MCF 10A (cell line): Measurements from ENCODE around the gene MEIS3. TPM values are rescaled to one million over a fixed set of nuclear protein-coding genes. Genes with fewer than 3 reads are reported as not detected.
A peak's percentile ranks its signal among the peaks of the same experiment; 100 is the strongest.

ENCODE experiments used
- BruUV-seq: library from RNA; stranded (reverse); fragments of 400-500 nt; replicated peaks from 2 replicates; lab custom pipeline; 2021; lab: Mats Ljungman, UMichigan
- CTCF ChIA-PET: fragments of 300-600 bp; sonication (Branson Sonifier 250); formaldehyde crosslinking; extraction: SDS; loops from one replicate; lab custom pipeline; 2021; ENCODE audit warnings: antibody characterized with exemption, inconsistent platforms; lab: Yijun Ruan, JAX
- POLR2A ChIA-PET: fragments of 300-600, 350-650 bp; sonication (Branson Sonifier 250); formaldehyde crosslinking; extraction: SDS; loops from one replicate; lab custom pipeline; 2020; ENCODE audit warnings: antibody characterized with exemption, inconsistent platforms; lab: Yijun Ruan, JAX
- DNase-seq: peaks from one replicate; pipeline ENCODE4 v3.0.0-alpha.2; 2018; ENCODE audit not compliant: unreplicated experiment
- H3K27ac Mint-ChIP-seq: one replicate; pipeline ENCODE4 v1.8.0; 2022; ENCODE audit warnings: mild to moderate bottlenecking, low read depth, mixed read lengths; ENCODE audit not compliant: unreplicated experiment
- H3K27me3 Mint-ChIP-seq: one replicate; pipeline ENCODE4 v1.8.0; 2022; ENCODE audit warnings: mixed read lengths; ENCODE audit not compliant: insufficient read depth, unreplicated experiment
- H3K36me3 Mint-ChIP-seq: one replicate; pipeline ENCODE4 v1.8.0; 2022; ENCODE audit warnings: mild to moderate bottlenecking, moderate library complexity, mixed read lengths; ENCODE audit not compliant: insufficient read depth, unreplicated experiment
- H3K4me1 Mint-ChIP-seq: one replicate; pipeline ENCODE4 v1.8.0; 2022; ENCODE audit warnings: mixed read lengths; ENCODE audit not compliant: insufficient read depth, unreplicated experiment
- H3K4me3 Mint-ChIP-seq: one replicate; pipeline ENCODE4 v1.8.0; 2022; ENCODE audit warnings: mild to moderate bottlenecking, moderate library complexity, mixed read lengths; ENCODE audit not compliant: unreplicated experiment
- H3K9me3 Mint-ChIP-seq: one replicate; pipeline ENCODE4 v1.8.0; 2022; ENCODE audit warnings: mixed read lengths; ENCODE audit not compliant: unreplicated experiment
- intact Hi-C: fragments of 100-400 bp; cut with micrococcal nuclease; formaldehyde crosslinking; loops from 2 replicates; pipeline ENCODE4 v1.14.1; 2022
- total RNA-seq: library from RNA; stranded (reverse); gene quantifications from 2 replicates; pipeline ENCODE4 v1.2.3, GENCODE V29; 2022
- TF ChIP-seq, protein P1 (sequence below): fragments of 200-600 bp; IDR thresholded peaks from one replicate; pipeline ENCODE4 v1.8.0; 2022; ENCODE audit warnings: antibody characterized with exemption, mild to moderate bottlenecking; ENCODE audit not compliant: unreplicated experiment

The MEIS3 gene
- total RNA-seq, 1 experiment from 2014 or later, result 6.6 TPM

DNA sequence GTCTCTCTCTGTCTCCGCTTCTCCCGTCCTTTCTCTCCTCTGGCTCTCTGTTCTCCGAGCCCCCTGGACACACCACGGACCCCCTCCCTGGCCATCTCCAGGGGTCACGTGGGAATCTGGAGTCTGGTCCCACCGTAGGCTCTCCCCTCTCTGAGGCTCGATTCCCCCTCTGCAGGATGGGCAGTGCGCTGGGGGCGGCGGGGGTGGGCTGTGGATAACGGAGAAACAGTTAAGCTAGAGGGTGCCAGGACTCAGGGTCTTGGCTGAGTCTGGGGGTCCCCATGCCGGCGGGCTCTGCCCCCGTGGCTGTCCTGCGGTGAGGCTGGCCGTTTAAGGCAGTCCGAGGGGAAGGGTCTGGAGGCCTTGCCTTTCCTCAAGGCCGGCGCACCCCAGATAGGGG, 462 bp upstream of the MEIS3 start:
- BruUV-seq, result no TSS peak
- ChIA-PET POLR2A (no interaction called here), CTCF (interaction anchor here (0.6 kb wide), 1 partner anchor 71 kb away, joined by 5 read pairs; the partner anchor contains the start of gene DHX34)
- intact Hi-C loops, result no loop called here
- Mint-ChIP-seq H3K27ac (no peak overlapping the region), H3K27me3 (peaks cover 81% of the 10 kb centered on the region), H3K4me1 (peaks cover 32% of the 10 kb centered on the region), H3K4me3 (no peak overlapping the region), H3K9me3 (no peaks in the 10 kb centered on the region), H3K36me3 (no peaks in the 10 kb centered on the region)
- no peak for DNase-seq
- TF ChIP-seq, protein P1, sequence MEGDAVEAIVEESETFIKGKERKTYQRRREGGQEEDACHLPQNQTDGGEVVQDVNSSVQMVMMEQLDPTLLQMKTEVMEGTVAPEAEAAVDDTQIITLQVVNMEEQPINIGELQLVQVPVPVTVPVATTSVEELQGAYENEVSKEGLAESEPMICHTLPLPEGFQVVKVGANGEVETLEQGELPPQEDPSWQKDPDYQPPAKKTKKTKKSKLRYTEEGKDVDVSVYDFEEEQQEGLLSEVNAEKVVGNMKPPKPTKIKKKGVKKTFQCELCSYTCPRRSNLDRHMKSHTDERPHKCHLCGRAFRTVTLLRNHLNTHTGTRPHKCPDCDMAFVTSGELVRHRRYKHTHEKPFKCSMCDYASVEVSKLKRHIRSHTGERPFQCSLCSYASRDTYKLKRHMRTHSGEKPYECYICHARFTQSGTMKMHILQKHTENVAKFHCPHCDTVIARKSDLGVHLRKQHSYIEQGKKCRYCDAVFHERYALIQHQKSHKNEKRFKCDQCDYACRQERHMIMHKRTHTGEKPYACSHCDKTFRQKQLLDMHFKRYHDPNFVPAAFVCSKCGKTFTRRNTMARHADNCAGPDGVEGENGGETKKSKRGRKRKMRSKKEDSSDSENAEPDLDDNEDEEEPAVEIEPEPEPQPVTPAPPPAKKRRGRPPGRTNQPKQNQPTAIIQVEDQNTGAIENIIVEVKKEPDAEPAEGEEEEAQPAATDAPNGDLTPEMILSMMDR, result no peak

DNA sequence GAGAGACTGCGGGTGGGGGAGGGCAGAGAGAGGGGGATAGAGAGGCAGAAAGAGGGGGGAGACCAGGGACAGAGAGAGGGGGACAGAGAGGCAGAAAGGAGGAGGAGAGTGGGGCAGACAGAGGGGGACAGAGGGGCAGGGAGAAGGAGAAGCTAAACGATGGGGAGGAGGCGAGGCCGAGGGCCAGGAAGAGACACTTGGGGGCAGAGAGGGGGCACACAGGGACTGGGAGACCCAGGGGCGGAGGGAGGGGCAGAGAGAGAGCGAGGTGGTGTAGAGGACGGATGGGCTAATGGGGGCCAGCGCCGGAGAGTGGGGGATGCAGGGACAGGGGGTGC, 666 bp downstream of the MEIS3 start:
- no TSS peak for BruUV-seq
- TF ChIP-seq, protein P1, result no peak
- Mint-ChIP-seq H3K27ac (no peak overlapping the region), H3K4me3 (peak overlapping the region; percentile 63), H3K4me1 (peaks cover 32% of the 10 kb centered on the region), H3K27me3 (peaks cover 77% of the 10 kb centered on the region), H3K9me3 (no peaks in the 10 kb centered on the region), H3K36me3 (no peaks in the 10 kb centered on the region)
- POLR2A ChIA-PET, result interaction anchor here (0.7 kb wide), 1 partner anchor 387 kb away, joined by 3 read pairs; no protein-coding TSS in a partner anchor
- no peak for DNase-seq
- CTCF ChIA-PET, result interaction anchor here (0.6 kb wide), 1 partner anchor 10 kb away, joined by 3 read pairs; no protein-coding TSS in a partner anchor
- intact Hi-C loops, result no loop called here

DNA sequence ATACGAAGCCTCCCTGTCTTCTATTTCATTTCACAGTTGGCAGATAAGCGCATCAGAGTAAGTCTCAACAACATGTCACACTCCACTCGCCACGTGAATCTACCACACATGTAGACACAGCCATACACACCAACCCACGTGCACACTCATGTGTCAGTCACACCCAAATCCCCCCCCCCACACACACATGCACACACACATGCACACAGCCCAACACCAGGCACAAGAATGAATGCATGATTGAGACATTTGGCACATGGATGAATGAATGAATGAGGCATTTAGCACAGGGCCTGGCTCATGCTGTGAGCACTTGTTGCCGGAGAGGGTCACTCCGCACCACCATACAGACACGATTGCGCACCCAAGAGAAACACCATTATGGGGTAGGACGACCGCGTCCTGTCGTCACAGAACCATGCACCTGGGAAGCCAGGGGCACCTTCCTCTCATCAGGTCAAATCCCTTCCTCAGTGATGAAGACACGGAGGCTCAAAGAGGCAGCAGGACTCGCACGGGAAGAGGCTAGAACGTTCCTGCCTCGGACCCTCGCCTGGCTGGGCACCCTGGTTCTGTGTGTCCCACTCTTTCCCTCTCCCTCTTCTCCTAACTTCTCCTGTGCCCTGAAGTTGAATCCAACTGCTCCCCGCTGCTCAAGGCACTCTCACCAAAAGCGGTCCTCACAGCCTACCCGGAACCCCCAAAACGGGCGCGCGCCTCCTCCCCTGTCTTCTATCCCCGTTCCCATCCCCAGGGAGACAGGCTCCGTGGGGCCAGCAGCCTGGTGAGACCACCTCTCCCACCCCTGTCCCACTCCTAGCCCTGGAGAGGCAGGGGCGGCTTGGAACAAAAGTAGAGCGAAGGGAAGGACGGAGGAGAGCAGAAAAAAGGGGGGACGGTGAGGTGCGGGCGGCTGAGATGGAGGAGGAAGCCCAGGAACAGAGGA, 1.3 kb downstream of the MEIS3 start:
- ChIA-PET POLR2A (interaction anchor here (0.6 to 0.7 kb wide), 3 partner anchors 123 to 388 kb away, joined by 3 read pairs; no protein-coding TSS in a partner anchor), CTCF (interaction anchor here (0.6 to 3.2 kb wide), 3 partner anchors 10 to 26 kb away, joined by 3 to 18 read pairs (median 3); no protein-coding TSS in a partner anchor)
- Mint-ChIP-seq H3K9me3 (no peaks in the 10 kb centered on the region), H3K27ac (no peak overlapping the region), H3K4me1 (peaks cover 32% of the 10 kb centered on the region), H3K36me3 (no peaks in the 10 kb centered on the region), H3K4me3 (peak overlapping the region; percentile 63), H3K27me3 (peaks cover 71% of the 10 kb centered on the region)
- DNase-seq, result no peak
- TF ChIP-seq, protein P1, result no peak
- no TSS peak for BruUV-seq
- intact Hi-C loops, result no loop called here

DNA sequence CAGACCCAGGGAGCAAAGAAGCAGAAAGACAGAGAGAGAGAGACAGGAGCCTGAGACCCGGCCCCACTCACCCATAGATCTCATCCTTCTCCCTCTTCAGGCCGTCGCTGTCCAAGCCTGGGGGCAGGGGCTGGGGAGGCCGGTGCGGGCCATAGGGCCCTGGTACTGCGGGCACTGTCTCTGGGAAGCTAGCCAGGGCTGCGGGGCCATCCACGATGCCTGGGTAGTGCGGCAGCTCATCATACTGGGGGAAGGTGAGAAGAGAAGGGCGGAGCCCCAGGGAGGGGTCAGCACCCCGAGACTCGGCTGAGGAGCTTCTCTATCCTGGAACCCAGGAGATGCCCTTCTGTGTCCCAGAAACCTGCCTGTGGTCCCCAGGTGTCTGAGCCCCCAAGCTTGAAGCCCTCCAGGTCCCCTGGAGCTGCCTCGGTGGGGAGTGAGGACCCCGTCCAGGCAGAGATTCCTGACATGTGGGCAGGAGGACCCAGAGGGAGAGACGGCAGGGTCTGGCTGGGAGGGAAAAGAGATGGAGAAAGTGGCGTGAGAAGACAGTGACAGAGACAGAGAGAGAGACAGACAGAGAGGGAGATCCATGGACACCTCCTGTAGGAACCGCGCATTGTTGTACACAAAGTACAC, 2.1 kb downstream of the MEIS3 start:
- ChIA-PET POLR2A (interaction anchor here (0.5 to 0.7 kb wide), 4 partner anchors 15 to 178 kb away, joined by 3 read pairs; no protein-coding TSS in a partner anchor), CTCF (interaction anchor here (0.6 to 3.2 kb wide), 2 partner anchors 11 to 26 kb away, joined by 3 to 18 read pairs; no protein-coding TSS in a partner anchor)
- no peaks in the 10 kb centered on the region for H3K36me3 Mint-ChIP-seq
- H3K9me3 Mint-ChIP-seq, result no peaks in the 10 kb centered on the region
- intact Hi-C loops, result no loop called here
- BruUV-seq, result TSS peak; percentile 26
- peaks cover 63% of the 10 kb centered on the region for H3K27me3 Mint-ChIP-seq
- no peak for DNase-seq
- TF ChIP-seq, protein P1, result no peak
- no peak overlapping the region for H3K27ac Mint-ChIP-seq
- H3K4me3 Mint-ChIP-seq, result peak overlapping the region; percentile 63
- H3K4me1 Mint-ChIP-seq, result peaks cover 29% of the 10 kb centered on the region
